Measurements from ENCODE around the gene MATR3. TPM values are rescaled to one million over a fixed set of nuclear protein-coding genes. Genes with fewer than 3 reads are reported as not detected.

Gene MATR3
- total RNA-seq, 4 donors from 2014 or later = 270 to 549 (median 314) TPM

DNA sequence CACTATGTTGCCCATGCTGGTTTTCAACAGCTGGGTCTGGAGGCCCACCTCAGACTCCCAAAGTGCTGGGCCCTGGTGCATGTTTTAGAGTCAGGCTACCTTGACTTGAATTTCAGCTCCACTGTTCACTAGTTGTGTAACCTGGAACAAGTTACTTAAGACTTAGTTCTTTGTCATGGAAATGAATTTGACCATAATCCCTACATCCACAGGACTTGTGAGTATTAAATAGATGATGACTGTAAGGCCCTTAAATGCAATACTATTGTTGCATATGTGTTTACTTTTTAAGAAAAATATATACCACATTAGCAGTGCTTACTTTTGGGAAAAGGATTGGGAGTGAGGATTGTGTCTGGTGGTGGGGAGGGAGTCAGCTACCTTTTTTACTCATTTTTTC lies 64.5 kb downstream of the MATR3 start:
- no peaks in the 10 kb centered on the region for H3K27me3 ChIP-seq
- no peak overlapping the region for H3K4me3 ChIP-seq
- no peaks in the 10 kb centered on the region for H3K4me1 ChIP-seq
- H3K9me3 ChIP-seq = no peaks in the 10 kb centered on the region
- no peak overlapping the region for H3K27ac ChIP-seq
- DNase-seq = no peak
- H3K36me3 ChIP-seq = no peaks in the 10 kb centered on the region
- intact Hi-C loops (cut with DNase I; ENCODE audit: low total_unique reads) = no loop called here
- TF ChIP-seq POLR2A (IDR thresholded peaks at IDR 0.05) = no peak
- TF ChIP-seq, protein P1, sequence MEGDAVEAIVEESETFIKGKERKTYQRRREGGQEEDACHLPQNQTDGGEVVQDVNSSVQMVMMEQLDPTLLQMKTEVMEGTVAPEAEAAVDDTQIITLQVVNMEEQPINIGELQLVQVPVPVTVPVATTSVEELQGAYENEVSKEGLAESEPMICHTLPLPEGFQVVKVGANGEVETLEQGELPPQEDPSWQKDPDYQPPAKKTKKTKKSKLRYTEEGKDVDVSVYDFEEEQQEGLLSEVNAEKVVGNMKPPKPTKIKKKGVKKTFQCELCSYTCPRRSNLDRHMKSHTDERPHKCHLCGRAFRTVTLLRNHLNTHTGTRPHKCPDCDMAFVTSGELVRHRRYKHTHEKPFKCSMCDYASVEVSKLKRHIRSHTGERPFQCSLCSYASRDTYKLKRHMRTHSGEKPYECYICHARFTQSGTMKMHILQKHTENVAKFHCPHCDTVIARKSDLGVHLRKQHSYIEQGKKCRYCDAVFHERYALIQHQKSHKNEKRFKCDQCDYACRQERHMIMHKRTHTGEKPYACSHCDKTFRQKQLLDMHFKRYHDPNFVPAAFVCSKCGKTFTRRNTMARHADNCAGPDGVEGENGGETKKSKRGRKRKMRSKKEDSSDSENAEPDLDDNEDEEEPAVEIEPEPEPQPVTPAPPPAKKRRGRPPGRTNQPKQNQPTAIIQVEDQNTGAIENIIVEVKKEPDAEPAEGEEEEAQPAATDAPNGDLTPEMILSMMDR (IDR thresholded peaks at IDR 0.05) = no peak

DNA sequence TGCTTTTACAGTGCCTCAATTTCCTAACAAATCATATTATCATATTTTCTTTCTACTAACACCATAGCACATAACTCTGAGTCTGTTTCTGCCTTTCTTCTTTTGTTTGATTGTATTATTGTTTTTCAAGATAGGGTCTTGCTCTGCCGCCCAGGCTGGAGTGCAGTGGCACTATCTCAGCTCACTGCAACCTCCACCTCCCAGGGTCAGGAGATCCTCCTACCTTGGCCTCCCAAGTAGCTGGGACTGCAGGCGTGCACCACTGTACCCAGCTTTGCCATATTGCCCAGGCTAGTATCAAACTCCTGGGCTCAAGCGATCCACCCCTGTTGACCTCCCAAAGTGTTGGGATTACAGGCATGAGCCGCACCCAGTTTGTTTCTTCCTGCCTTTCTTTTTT lies 66.8 kb downstream of the MATR3 start:
- H3K4me3 ChIP-seq = no peak overlapping the region
- H3K27ac ChIP-seq = no peak overlapping the region
- DNase-seq = no peak
- TF ChIP-seq POLR2A (IDR thresholded peaks at IDR 0.05) = no peak
- TF ChIP-seq, protein P1 (IDR thresholded peaks at IDR 0.05) = no peak
- intact Hi-C loops (cut with DNase I; ENCODE audit: low total_unique reads) = no loop called here
- H3K27me3 ChIP-seq = no peaks in the 10 kb centered on the region
- H3K9me3 ChIP-seq = no peaks in the 10 kb centered on the region
- H3K36me3 ChIP-seq = no peaks in the 10 kb centered on the region
- H3K4me1 ChIP-seq = peaks cover 0 to 5% of the 10 kb centered on the region in 2 donors

DNA sequence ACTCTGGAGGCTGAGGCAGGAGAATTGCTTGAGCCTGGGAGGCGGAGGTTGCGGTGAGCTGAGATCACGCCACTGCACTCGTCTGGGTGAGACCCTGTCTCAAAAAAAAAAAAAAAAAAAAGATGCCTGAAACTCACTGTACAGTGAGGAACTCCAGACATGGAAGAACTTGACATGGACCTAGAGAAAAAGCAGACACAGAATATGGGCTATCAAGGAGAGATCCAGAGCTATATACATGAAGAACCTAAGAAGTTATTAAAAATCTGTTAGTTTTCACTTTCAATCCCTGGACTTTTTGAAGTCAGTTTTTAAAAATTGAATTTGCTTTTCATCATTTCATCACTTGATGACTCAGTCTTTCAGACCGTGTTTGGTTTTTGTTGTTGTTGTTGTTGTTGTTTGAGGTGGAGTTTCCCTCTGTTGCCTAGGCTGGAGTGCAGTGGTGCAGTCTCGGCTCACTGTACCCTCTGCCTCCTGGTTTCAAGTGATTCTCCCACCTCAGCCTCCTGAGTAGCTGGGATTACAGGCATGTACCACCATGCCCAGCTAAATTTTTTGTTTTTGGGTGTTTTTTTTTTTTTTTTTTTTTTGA lies 68.4 kb downstream of the MATR3 start:
- no peak for DNase-seq
- Histone ChIP-seq H3K27me3 (no peaks in the 10 kb centered on the region), H3K9me3 (no peaks in the 10 kb centered on the region), H3K4me1 (peaks cover 0 to 5% of the 10 kb centered on the region in 2 donors), H3K36me3 (no peaks in the 10 kb centered on the region), H3K4me3 (no peak overlapping the region), H3K27ac (no peak overlapping the region)
- TF ChIP-seq, protein P1 (IDR thresholded peaks at IDR 0.05) = no peak
- TF ChIP-seq POLR2A (IDR thresholded peaks at IDR 0.05) = no peak
- intact Hi-C loops (cut with DNase I; ENCODE audit: low total_unique reads) = no loop called here

DNA sequence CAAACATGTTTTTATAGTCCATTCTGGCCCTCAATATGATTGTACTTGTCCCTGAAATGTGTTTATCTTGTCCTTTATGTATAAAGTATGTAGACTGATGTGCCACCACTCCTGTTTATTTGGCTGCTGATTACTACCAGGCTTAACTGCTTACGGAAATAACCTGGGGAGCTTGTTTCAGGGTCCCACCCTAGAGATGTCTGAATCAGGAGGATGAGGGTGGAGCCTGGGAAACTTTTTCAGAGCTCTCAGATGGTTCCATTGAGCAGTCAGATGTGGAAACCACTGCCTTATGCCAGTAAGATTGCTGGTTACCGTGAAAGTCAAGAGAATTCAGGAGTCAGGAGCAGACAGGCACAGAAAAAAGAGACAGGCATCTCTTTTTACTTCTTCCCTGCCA lies 70.4 kb downstream of the MATR3 start:
- no peaks in the 10 kb centered on the region for H3K36me3 ChIP-seq
- peaks cover 0 to 5% of the 10 kb centered on the region in 2 donors for H3K4me1 ChIP-seq
- intact Hi-C loops (cut with DNase I; ENCODE audit: low total_unique reads) = no loop called here
- DNase-seq = no peak
- no peaks in the 10 kb centered on the region for H3K9me3 ChIP-seq
- no peaks in the 10 kb centered on the region for H3K27me3 ChIP-seq
- H3K4me3 ChIP-seq = no peak overlapping the region
- peak overlapping the region; percentile 3 to 6 for H3K27ac ChIP-seq
- TF ChIP-seq, protein P1 (IDR thresholded peaks at IDR 0.05) = no peak
- no peak for TF ChIP-seq POLR2A (IDR thresholded peaks at IDR 0.05)

DNA sequence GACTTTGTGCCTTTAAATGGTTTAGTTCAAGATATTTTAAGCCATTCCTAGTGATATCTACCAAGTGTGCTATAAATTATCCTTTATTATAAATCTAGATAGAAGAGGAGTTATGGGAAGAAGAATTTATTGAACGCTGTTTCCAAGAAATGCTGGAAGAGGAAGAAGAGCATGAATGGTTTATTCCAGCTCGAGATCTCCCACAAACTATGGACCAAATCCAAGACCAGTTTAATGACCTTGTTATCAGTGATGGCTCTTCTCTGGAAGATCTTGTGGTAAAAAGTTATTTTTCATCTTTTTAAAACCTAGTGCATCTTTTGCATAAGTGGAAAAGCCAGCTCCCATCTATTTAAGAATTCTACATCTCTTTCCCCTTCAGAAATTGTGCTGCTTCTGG lies 70.9 kb downstream of the MATR3 start:
- Histone ChIP-seq H3K27me3 (no peaks in the 10 kb centered on the region), H3K9me3 (no peaks in the 10 kb centered on the region), H3K27ac (peak overlapping the region; percentile 3 to 6), H3K4me1 (peaks cover 0 to 5% of the 10 kb centered on the region in 2 donors), H3K36me3 (no peaks in the 10 kb centered on the region), H3K4me3 (no peak overlapping the region)
- intact Hi-C loops (cut with DNase I; ENCODE audit: low total_unique reads) = no loop called here
- no peak for DNase-seq
- TF ChIP-seq POLR2A (IDR thresholded peaks at IDR 0.05) = no peak
- TF ChIP-seq, protein P1 (IDR thresholded peaks at IDR 0.05) = no peak

All from uterus (tissue), 4 donors.